HCT116 (cell line): ENCODE data around the gene MN1. TPM values are rescaled to one million over a fixed set of nuclear protein-coding genes. Genes with fewer than 3 reads are reported as not detected.

Source experiments
- ATAC-seq: fragments of 200-7000 bp; cut with Tn5 transposase; 2 replicates; pipeline ENCODE4 v1.9.1; 2020; ENCODE audit warnings: mild to moderate bottlenecking, moderate library complexity
- BruUV-seq: library from RNA; stranded (reverse); fragments of 400-500 nt; replicated peaks from 2 replicates; lab custom pipeline; 2021; lab: Mats Ljungman, UMichigan
- CTCF ChIA-PET: fragments of 300-600 bp; sonication (Branson Sonifier 250); formaldehyde crosslinking; loops from one replicate; lab custom pipeline; 2021; ENCODE audit warnings: antibody characterized with exemption; lab: Charles Lee
- POLR2A ChIA-PET: fragments of 300-600, 350-600 bp; sonication (Branson Sonifier 250); formaldehyde crosslinking; loops from one replicate; lab custom pipeline; 2021; ENCODE audit warnings: antibody characterized with exemption; lab: Charles Lee
- RAD21 ChIA-PET, 2 experiments: fragments of 300-600 bp; sonication (Branson Sonifier 250); formaldehyde crosslinking; loops; one replicate each; lab custom pipeline; 2023; ENCODE audit warnings: low total read pairs in 2 of 2; ENCODE audit not compliant: uncharacterized antibody in 2 of 2, unreplicated experiment in 2 of 2, low non-redundant PET in 1 of 2; lab: Charles Lee
- DNase-seq: peaks from one replicate; pipeline ENCODE4 v3.0.0-alpha.2; 2010; ENCODE audit warnings: low read depth, low spot score
- H2AFZ ChIP-seq: fragments of 200-600 bp; shearing (Covaris generic), sonication (generic); 2 replicates; pipeline ENCODE4 v1.6.1; 2017; ENCODE audit warnings: low read depth, mixed run types, mixed read lengths, antibody characterized with exemption, low read length; ENCODE audit not compliant: poor library complexity, severe bottlenecking
- H3K27ac ChIP-seq: 2 replicates; pipeline ENCODE4 v1.5.1; 2012; ENCODE audit warnings: low read depth, low read length
- H3K27me3 ChIP-seq: fragments of 200-600 bp; sonication (generic); 2 replicates; pipeline ENCODE4 v1.6.1; 2016; ENCODE audit warnings: mixed run types, low read length, mixed read lengths; ENCODE audit not compliant: insufficient read depth
- H3K36me3 ChIP-seq, 2 experiments: fragments of 200-500 bp in 1 of 2; fragments of 200-600 bp in 1 of 2; sonication (Bioruptor generic) in 1 of 2; sonication (generic) in 1 of 2; 2 replicates each; pipeline versions ENCODE4 v1.5.1 to v1.6.1; 2014 to 2016; ENCODE audit warnings: low read length in 2 of 2, inconsistent platforms in 1 of 2, mixed read lengths in 1 of 2, mixed run types in 1 of 2; ENCODE audit not compliant: insufficient read depth in 2 of 2, control insufficient read depth in 1 of 2
- H3K4me1 ChIP-seq, 2 experiments: fragments of 200-600 bp in 1 of 2; sonication (generic) in 1 of 2; 2 replicates each; pipeline versions ENCODE4 v1.5.1 to v1.6.1; 2012 to 2017; ENCODE audit warnings: low read length in 2 of 2, inconsistent platforms in 1 of 2, mild to moderate bottlenecking in 1 of 2, mixed read lengths in 1 of 2, mixed run types in 1 of 2, moderate library complexity in 1 of 2; ENCODE audit not compliant: insufficient read depth in 2 of 2, control insufficient read depth in 1 of 2
- H3K4me2 ChIP-seq: fragments of 200-600 bp; sonication (generic); 2 replicates; pipeline ENCODE4 v1.6.1; 2017; ENCODE audit warnings: mixed run types, low read length, mixed read lengths
- H3K4me3 ChIP-seq, 2 experiments: fragments of 200-600 bp in 1 of 2; sonication (generic) in 1 of 2; replicated peaks in 1 of 2; 2 replicates each; pipeline ENCODE4 v1.5.1; 2011 to 2016; ENCODE audit warnings: low read length in 2 of 2, control low read depth in 1 of 2, low read depth in 1 of 2, mild to moderate bottlenecking in 1 of 2, mixed read lengths in 1 of 2, mixed run types in 1 of 2
- H3K79me2 ChIP-seq: fragments of 200-600 bp; sonication (generic); 2 replicates; pipeline ENCODE4 v1.6.1; 2017; ENCODE audit warnings: mild to moderate bottlenecking, mixed run types, low read length, moderate library complexity, mixed read lengths; ENCODE audit not compliant: insufficient read depth
- H3K9ac ChIP-seq: fragments of 200-600 bp; sonication (generic); 2 replicates; pipeline ENCODE4 v1.6.1; 2016; ENCODE audit warnings: low read length, mixed read lengths
- H3K9me2 ChIP-seq: fragments of 200-600 bp; sonication (generic), shearing (Covaris generic); 2 replicates; pipeline ENCODE4 v1.6.1; 2017; ENCODE audit warnings: mixed run types, mild to moderate bottlenecking, moderate library complexity; ENCODE audit not compliant: insufficient read depth
- H3K9me3 ChIP-seq, 2 experiments: fragments of 200-500 bp in 1 of 2; fragments of 200-600 bp in 1 of 2; sonication (Bioruptor generic) in 1 of 2; sonication (generic) in 1 of 2; 2 replicates each; pipeline ENCODE4 v1.6.1; 2014 to 2017; ENCODE audit warnings: low read length in 2 of 2, mixed read lengths in 2 of 2, inconsistent platforms in 1 of 2, low read depth in 1 of 2, mild to moderate bottlenecking in 1 of 2, mixed run types in 1 of 2, moderate library complexity in 1 of 2; ENCODE audit not compliant: control insufficient read depth in 1 of 2, insufficient read depth in 1 of 2
- H4K20me1 ChIP-seq: fragments of 200-600 bp; sonication (generic), shearing (Covaris generic); 2 replicates; pipeline ENCODE4 v1.6.1; 2017; ENCODE audit warnings: mixed run types, mild to moderate bottlenecking, moderate library complexity; ENCODE audit not compliant: insufficient read depth
- ATF3 ChIP-seq: IDR thresholded peaks from 2 replicates; pipeline ENCODE4 v1.6.1; 2012
- CTCF ChIP-seq, 3 experiments: fragments of 200-600 bp in 1 of 3; sonication (generic) in 1 of 3; IDR thresholded peaks in 2 of 3; conservative IDR thresholded peaks in 1 of 3; 2 replicates each; pipeline ENCODE4 v1.5.1; 2012 to 2017; ENCODE audit warnings: low read depth in 2 of 3, low read length in 2 of 3, antibody characterized with exemption in 1 of 3, borderline replicate concordance in 1 of 3, control low read depth in 1 of 3, mild to moderate bottlenecking in 1 of 3, mixed read lengths in 1 of 3, mixed run types in 1 of 3, moderate library complexity in 1 of 3; ENCODE audit not compliant: insufficient read depth in 1 of 3
- EZH2phosphoT487 ChIP-seq: fragments of 200-600 bp; IDR thresholded peaks from 2 replicates; pipeline ENCODE4 v1.6.1; 2018; ENCODE audit warnings: antibody characterized with exemption, borderline replicate concordance
- SIN3A ChIP-seq: IDR thresholded peaks from 2 replicates; pipeline ENCODE4 v1.6.1; 2012; ENCODE audit warnings: low read depth
- SRF ChIP-seq: IDR thresholded peaks from 2 replicates; pipeline ENCODE4 v1.6.1; 2012; ENCODE audit warnings: low read depth
- TCF7L2 ChIP-seq: IDR thresholded peaks from 2 replicates; pipeline ENCODE4 v1.7.0; 2011; ENCODE audit warnings: borderline replicate concordance, inconsistent platforms; ENCODE audit not compliant: insufficient read depth, insufficient read length; ENCODE audit errors: extremely low read depth
- YY1 ChIP-seq: IDR thresholded peaks from 2 replicates; pipeline ENCODE4 v1.6.1; 2011; ENCODE audit warnings: low read length, low read depth, moderate library complexity, mild to moderate bottlenecking; ENCODE audit not compliant: insufficient replicate concordance; ENCODE audit errors: extremely low read depth
- intact Hi-C: fragments of 100-400 bp; cut with micrococcal nuclease; formaldehyde crosslinking; loops from 2 replicates; pipeline ENCODE4 v1.10.0; 2022
- total RNA-seq: library from RNA; stranded (reverse); gene quantifications from one replicate; pipeline ENCODE4 v1.2.1, GENCODE V29; 2021; ENCODE audit not compliant: unreplicated experiment

The MN1 gene
- total RNA-seq, 1 experiment from 2014 or later, result 2.9 TPM

GRCh38 chr22:27745809-27746208, 55.7 kb downstream of the MN1 start:
- DNase-seq, result no peak
- RAD21 ChIA-PET, result no interaction called here
- CTCF ChIA-PET, result no interaction called here
- peaks cover 0 to under 1% of the 10 kb centered on the region in 2 experiments; a peak in 1 of 4 replicates for H3K9me3 ChIP-seq
- TF ChIP-seq CTCF (IDR thresholded peaks at IDR 0.05 in 2 of 3, conservative IDR thresholded peaks at IDR 0.05 in 1 of 3; ENCODE audit: borderline replicate concordance in 1 of 3, insufficient read depth in 1 of 3, low read depth in 2 of 3, low read length in 2 of 3), result no peak
- TF ChIP-seq SIN3A, result no peak
- no peak for TF ChIP-seq SRF
- no peak for TF ChIP-seq ATF3
- TF ChIP-seq EZH2phosphoT487, result no peak
- no peak for TF ChIP-seq YY1
- TF ChIP-seq TCF7L2, result no peak
- TF ChIP-seq, all 23 proteins: peak for 0
- Histone ChIP-seq H3K4me2 (no peak overlapping the region), H3K9ac (no peak overlapping the region), H4K20me1 (no peaks in the 10 kb centered on the region), H3K4me3 (no peak overlapping the region), H3K27me3 (peaks cover 5% of the 10 kb centered on the region; the same call in 1 of the 2 replicates), H3K79me2 (no peaks in the 10 kb centered on the region), H3K9me2 (no peaks in the 10 kb centered on the region), H2AFZ (no peak overlapping the region), H3K36me3 (no peaks in the 10 kb centered on the region; a peak in 1 of 4 replicates), H3K27ac (no peak overlapping the region), H3K4me1 (no peaks in the 10 kb centered on the region)
- intact Hi-C loops, result no loop called here
- POLR2A ChIA-PET, result no interaction called here
- BruUV-seq, result no TSS peak
- ATAC-seq, result no peak
